GM12878 (cell line): Measurements from ENCODE around the gene DHDH. TPM values are rescaled to one million over a fixed set of nuclear protein-coding genes. Genes with fewer than 3 reads are reported as not detected.

Source experiments
- ATF2 ChIP-seq: IDR thresholded peaks from 2 replicates; pipeline ENCODE4 v1.6.1; 2012; ENCODE audit warnings: low read length, inconsistent platforms
- ATF3 ChIP-seq: IDR thresholded peaks from 2 replicates; pipeline ENCODE4 v1.6.1; 2011; ENCODE audit warnings: low read depth, mild to moderate bottlenecking, low read length, moderate library complexity, borderline replicate concordance; ENCODE audit errors: extremely low read depth
- CTCF ChIP-seq, 3 experiments: IDR thresholded peaks in 2 of 3; conservative IDR thresholded peaks in 1 of 3; 2 replicates each; pipeline ENCODE4 v1.5.1; 2011; ENCODE audit warnings: low read depth in 3 of 3, low read length in 3 of 3, mild to moderate bottlenecking in 3 of 3, control low read depth in 2 of 3, moderate library complexity in 2 of 3, inconsistent platforms in 1 of 3, mixed read lengths in 1 of 3; ENCODE audit not compliant: control insufficient read depth in 2 of 3, insufficient read depth in 1 of 3; ENCODE audit errors: extremely low read depth in 1 of 3
- E2F4 ChIP-seq: IDR thresholded peaks from 2 replicates; pipeline ENCODE4 v1.6.1; 2012; ENCODE audit warnings: low read depth, low read length, improper control_type of control experiment
- HCFC1 ChIP-seq: fragments of 150-350 bp; IDR thresholded peaks from 2 replicates; pipeline ENCODE4 v1.6.1; 2014; ENCODE audit warnings: low read length
- HDAC6 ChIP-seq: fragments of 200-600 bp; sonication (generic); IDR thresholded peaks from one replicate; pipeline ENCODE4 v1.8.0; 2017; ENCODE audit warnings: antibody characterized with exemption; ENCODE audit not compliant: unreplicated experiment
- IRF3 ChIP-seq: fragments of 450-650 bp; IDR thresholded peaks from 2 replicates; pipeline ENCODE4 v1.6.1; 2014; ENCODE audit warnings: mild to moderate bottlenecking
- IRF4 ChIP-seq: IDR thresholded peaks from 2 replicates; pipeline ENCODE4 v1.6.1; 2011; ENCODE audit warnings: low read depth, low read length
- IRF5 ChIP-seq: fragments of 450-650 bp; IDR thresholded peaks from 2 replicates; pipeline ENCODE4 v1.6.1; 2017; ENCODE audit warnings: borderline replicate concordance
- JUNB ChIP-seq: IDR thresholded peaks from 2 replicates; pipeline ENCODE4 v1.6.1; 2016; ENCODE audit warnings: antibody characterized with exemption, mild to moderate bottlenecking
- NKRF ChIP-seq: fragments of 450-650 bp; conservative IDR thresholded peaks from 2 replicates; pipeline ENCODE4 v1.6.1; 2017; ENCODE audit warnings: mild to moderate bottlenecking, moderate library complexity
- RAD21 ChIP-seq: IDR thresholded peaks from 2 replicates; pipeline ENCODE4 v1.6.1; 2011; ENCODE audit warnings: mild to moderate bottlenecking, low read depth, low read length, moderate library complexity; ENCODE audit not compliant: insufficient read depth
- STAT3 ChIP-seq: IDR thresholded peaks from 2 replicates; pipeline ENCODE4 v1.6.1; 2011; ENCODE audit warnings: low read depth, low read length, improper control_type of control experiment
- SUZ12 ChIP-seq: fragments of 200-600 bp; sonication (generic); IDR thresholded peaks from one replicate; pipeline ENCODE4 v1.6.1; 2018; ENCODE audit warnings: antibody characterized with exemption, mild to moderate bottlenecking; ENCODE audit not compliant: unreplicated experiment
- TCF3 ChIP-seq: IDR thresholded peaks from 2 replicates; pipeline ENCODE4 v1.6.1; 2012; ENCODE audit warnings: low read depth, mild to moderate bottlenecking, low read length, borderline replicate concordance; ENCODE audit not compliant: insufficient read depth
- ZNF384 ChIP-seq: IDR thresholded peaks from 2 replicates; pipeline ENCODE4 v1.6.1; 2012; ENCODE audit warnings: low read depth, mild to moderate bottlenecking, low read length, improper control_type of control experiment, borderline replicate concordance
- polyA plus RNA-seq, 11 experiments: library from polyadenylated mRNA; depleted of rRNA in 4 of 11; unstranded in 6 of 11; stranded (reverse) in 5 of 11; fragments of >200 nt; fragmentation: Nextera tagmentation in 4 of 11; fragmentation: Illumina TruSeq in 1 of 11; extraction: Ambion mirVana in 4 of 11; extraction: Trizol in 1 of 11; gene quantifications; 1 replicate in 1 of 11; 2 replicates in 10 of 11; pipeline versions ENCODE4 v1.2.1 to v1.2.3, GENCODE V29; 2011 to 2016; ENCODE audit warnings: inconsistent platforms in 2 of 11, missing spikeins in 2 of 11, low read depth in 1 of 11
- total RNA-seq, 4 experiments: library from RNA; depleted of rRNA in 3 of 4; stranded (reverse); fragments of >200 nt in 3 of 4; fragmentation: Illumina TruSeq in 1 of 4; extraction: Trizol in 1 of 4; gene quantifications; 2 replicates each; pipeline versions ENCODE4 v1.2.1 to v1.2.3, GENCODE V29; 2013 to 2021

Gene DHDH
- total and polyA plus RNA-seq, 10 of the 15 experiments (the other 5 are each of a cell fraction or from before 2014, with no cell fraction given), result 0.13 to 0.21 (median 0.15) TPM; not detected in 7

GRCh38 chr19:48963371-48964204 is 30.1 kb downstream of the DHDH start (continued):
- TF ChIP-seq CTCF (IDR thresholded peaks at IDR 0.05 in 2 of 3, conservative IDR thresholded peaks at IDR 0.05 in 1 of 3; ENCODE audit: control insufficient read depth in 2 of 3, extremely low read depth in 1 of 3, insufficient read depth in 1 of 3, low read depth in 3 of 3, low read length in 3 of 3) (no peak), JUNB (peak; percentile 59), HDAC6 (no peak), ATF2 (peak; percentile 69; the same call in 1 of the 2 replicates), HCFC1 (peak; percentile 28; the same call in 1 of the 2 replicates), IRF5 (no peak), IRF3 (no peak), TCF3 (no peak), ZNF384 (no peak), E2F4 (no peak; the same call in 1 of the 2 replicates), SUZ12 (no peak), RAD21 (no peak), NKRF (peak; percentile 49; the same call in 1 of the 2 replicates), ATF3 (no peak), IRF4 (0 out of 2 replicates have a peak, but pooled peaks have one; percentile 38), STAT3 (no peak)
